GM21529 (cell line): ENCODE data around the gene EMB.
"Not testable (repeated sequence)": the region's sequence is repeated elsewhere in the genome, so short reads cannot be mapped to it uniquely, and the experiment has no call there.

Source experiments
- ATAC-seq: cut with Tn5 transposase; IDR thresholded peaks from one replicate; pipeline ENCODE4 v1.9.1; 2021; ENCODE audit not compliant: unreplicated experiment

The EMB gene, protein sequence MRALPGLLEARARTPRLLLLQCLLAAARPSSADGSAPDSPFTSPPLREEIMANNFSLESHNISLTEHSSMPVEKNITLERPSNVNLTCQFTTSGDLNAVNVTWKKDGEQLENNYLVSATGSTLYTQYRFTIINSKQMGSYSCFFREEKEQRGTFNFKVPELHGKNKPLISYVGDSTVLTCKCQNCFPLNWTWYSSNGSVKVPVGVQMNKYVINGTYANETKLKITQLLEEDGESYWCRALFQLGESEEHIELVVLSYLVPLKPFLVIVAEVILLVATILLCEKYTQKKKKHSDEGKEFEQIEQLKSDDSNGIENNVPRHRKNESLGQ

DNA sequence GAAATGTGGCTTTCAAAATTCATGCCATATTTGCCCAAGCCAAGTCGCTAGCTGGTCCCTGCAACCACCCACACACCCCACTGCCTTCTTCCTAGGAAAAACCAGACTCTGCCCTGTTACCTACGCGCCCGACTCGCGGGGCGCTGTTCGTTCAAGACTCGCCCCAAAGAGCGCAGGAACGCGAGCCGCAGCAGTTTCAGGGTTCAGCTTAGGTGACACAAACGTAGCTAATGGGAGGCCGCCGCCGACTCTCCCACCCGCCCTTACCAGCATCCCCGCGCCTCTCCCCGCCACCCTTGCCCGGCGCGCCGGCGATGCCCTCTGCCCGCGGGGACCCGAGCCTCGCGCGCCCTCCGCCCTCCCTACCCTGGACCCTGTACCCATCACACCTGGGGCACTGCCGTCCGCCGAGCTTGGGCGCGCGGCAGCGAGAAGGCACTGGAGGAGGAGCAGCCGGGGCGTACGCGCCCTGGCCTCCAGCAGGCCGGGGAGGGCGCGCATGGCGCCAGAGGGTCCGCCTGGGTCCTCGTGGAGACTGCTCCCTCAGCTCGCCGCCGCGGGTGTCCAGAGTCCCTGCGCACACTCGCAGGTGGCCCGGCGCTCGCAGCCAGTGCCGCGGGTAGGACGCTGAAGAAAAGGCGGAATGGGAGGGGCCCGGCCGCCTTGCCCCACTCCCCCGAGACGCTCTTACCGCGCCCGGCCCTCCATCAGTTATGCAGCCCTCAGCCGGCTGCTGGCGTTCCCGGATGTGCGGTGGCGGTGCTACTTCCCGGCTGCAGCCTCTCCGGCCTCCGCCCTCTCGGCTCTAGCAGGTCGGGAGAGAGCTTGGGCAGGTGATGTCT lies at the start of gene EMB:
TSS of gene EMB (minus strand) at position 638 of the 842 bp plus-strand sequence. CDS start at position 501, 137 bp downstream.
- peak; percentile 65 for ATAC-seq

DNA sequence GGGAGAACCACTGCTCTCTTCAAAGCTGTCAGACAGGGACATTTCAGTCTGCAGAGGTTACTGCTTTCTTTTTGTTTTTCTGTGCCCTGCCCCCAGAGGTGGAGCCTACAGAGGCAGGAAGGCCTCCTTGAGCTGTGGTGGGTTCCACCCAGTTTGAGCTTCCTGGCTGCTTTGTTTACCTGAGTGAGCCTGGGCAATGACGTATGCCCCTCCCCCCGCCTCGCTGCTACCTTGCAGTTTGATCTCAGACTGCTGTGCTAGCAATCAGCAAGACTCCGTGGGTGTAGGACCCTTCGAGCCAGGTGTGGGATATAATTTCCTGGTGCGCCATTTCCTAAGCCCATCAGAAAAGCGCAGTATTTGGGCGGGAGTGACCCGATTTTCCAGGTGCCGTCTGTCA lies 48.4 kb upstream of the EMB start:
- not testable (repeated sequence) for ATAC-seq

DNA sequence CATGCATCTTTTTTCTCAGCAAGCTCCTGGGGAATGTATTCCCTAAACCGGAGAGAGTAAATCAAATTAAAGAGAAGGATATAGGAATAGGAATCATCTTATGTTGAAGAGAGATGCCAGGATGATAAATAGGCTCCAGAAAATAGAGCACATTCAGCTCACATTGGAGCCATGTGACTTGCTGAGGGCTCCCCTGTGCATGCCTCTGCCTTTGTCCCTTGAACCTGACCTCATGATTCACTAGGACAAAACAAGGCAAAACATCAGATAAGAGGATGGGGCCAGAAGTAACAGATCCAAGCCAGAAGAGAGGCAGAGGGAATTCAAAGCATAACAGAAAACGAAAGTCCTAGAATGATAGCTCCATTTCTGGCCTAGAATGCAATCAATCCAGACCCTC lies 37.7 kb upstream of the EMB start:
- ATAC-seq: not testable (repeated sequence)

- ATAC-seq: peak; percentile 99
These were observed 35.5 kb upstream of the EMB start for GRCh38 chr5:50476549-50476948.

DNA sequence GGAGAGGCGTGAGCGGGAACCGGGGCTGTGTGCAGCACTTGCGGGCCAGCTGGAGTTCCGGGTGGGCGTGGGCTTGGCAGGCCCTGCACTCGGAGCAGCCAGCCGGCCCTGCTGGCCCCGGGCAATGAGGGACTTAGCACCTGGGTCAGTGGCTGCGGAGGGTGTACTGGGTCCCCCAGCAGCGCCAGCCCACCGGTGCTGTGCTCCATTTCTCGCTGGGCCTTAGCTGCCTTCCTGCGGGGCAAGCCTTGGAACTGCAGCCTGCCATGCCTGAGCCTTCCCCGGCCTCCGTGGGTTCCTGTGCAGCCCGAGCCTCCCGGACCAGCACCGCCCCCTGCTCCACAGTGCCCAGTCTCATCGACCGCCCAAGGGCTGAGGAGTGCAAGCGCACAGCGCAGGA lies 23.9 kb upstream of the EMB start:
- ATAC-seq: not testable (repeated sequence)

GRCh38 chr5:50463726-50464125 lies 22.6 kb upstream of the EMB start:
- ATAC-seq: no peak

DNA sequence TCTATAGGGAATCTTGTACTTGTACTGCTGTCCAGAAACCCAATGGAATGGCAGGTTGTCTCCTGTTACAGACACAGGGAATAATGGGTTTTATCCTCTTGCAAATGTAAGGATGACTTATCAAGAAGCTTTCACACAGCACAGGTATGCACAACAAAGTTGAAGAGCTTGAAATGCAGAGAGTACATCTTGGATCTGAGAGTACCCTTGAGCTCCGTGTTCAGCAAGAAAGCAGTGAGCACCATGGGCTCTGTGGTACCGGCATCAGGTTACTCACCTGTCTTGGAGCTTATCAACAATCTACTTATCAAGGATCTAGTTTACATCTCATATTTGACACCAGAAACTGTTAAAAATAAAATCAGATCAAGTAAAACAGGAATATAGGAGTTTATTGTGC lies 22.0 kb upstream of the EMB start:
- no peak for ATAC-seq

GRCh38 chr5:50462579-50462978 lies 21.5 kb upstream of the EMB start:
- ATAC-seq: not testable (repeated sequence)

DNA sequence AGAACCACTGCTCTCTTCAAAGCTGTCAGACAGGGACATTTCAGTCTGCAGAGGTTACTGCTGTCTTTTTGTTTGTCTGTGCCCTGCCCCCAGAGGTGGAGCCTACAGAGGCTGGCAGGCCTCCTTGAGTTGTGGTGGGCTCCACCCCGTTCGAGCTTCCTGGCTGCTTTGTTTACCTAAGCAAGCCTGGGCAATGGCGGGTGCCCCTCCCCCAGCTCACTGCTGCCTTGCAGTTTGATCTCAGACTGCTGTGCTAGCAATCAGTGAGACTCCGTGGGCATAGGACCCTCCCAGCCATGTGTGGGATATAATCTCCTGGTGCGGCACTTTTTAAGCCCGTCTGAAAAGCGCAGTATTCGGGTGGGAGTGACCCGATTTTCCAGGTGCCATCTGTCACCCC lies 17.3 kb upstream of the EMB start:
- ATAC-seq: not testable (repeated sequence)

GRCh38 chr5:50449241-50449640 lies 8.2 kb upstream of the EMB start:
- ATAC-seq: not testable (repeated sequence)

DNA sequence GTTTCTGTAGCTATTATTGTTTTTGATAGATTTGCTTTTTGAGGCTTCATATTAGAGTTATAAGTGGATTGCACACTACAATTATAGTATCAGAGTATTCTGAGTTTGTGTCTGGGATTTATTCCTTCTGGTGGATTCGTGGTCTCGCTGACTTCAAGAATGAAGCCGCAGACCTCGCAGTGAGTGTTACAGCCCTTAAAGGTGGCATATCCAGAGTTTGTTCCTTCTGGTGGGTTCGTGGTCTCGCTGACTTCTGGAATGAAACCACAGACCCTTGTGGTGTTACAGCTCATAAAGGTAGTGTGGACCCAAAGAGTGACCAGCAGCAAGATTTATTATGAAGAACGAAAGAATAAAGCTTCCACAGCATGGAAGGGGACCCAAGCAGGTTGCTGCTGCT lies 6.9 kb upstream of the EMB start:
- no peak for ATAC-seq

DNA sequence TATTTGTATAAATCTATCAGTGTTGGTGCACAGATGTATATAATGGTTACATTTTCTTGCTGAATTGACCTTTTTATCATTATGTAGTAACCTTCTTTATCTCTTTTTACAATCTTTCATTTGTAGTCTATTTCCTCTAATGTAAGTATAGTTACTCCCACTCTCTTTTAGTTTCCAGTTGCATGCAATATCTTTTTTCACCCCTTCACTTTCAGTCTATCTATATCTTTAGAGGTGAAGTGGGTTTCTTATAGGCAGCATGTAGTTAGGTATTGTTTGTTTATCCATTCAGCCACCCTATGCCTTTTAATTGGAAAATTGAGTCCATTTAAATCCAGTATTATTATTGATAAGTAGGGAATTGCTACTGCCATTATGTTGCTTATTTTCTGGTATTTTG lies 6.1 kb upstream of the EMB start:
- no peak for ATAC-seq

- peak; percentile 73 for ATAC-seq
These were observed 4.3 kb upstream of the EMB start for GRCh38 chr5:50445296-50445949.

- ATAC-seq: not testable (repeated sequence)
These were observed 1.8 kb upstream of the EMB start for GRCh38 chr5:50442559-50443539.

DNA sequence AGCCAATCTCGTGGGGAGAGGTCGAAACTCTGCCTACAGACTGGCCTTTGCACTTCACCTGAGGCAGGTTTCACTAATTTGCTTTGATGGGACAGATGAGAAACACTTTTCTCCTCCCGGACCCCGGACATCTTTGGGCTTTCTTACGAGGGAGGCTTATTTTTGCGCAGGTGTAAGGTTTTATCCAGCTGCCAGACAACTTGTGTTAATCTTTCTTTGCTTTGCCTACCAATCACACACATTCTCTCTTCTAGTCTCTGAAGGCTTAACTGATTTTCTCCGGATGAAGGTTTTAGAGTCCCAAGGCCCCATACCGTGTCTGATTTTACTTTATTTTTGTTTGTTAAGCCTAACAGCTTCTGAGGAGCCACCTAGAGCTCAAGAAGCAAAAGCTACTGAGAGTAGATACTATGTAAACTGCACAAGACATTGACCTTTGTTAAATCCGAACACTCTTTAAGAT lies 436 bp upstream of the EMB start:
- ATAC-seq: no peak

GRCh38 chr5:50439221-50439620 lies 1.9 kb downstream of the EMB start:
- no peak for ATAC-seq

GRCh38 chr5:50438060-50438459 lies 3.0 kb downstream of the EMB start:
- not testable (repeated sequence) for ATAC-seq

GRCh38 chr5:50435168-50435567 lies 5.9 kb downstream of the EMB start:
- ATAC-seq: no peak

DNA sequence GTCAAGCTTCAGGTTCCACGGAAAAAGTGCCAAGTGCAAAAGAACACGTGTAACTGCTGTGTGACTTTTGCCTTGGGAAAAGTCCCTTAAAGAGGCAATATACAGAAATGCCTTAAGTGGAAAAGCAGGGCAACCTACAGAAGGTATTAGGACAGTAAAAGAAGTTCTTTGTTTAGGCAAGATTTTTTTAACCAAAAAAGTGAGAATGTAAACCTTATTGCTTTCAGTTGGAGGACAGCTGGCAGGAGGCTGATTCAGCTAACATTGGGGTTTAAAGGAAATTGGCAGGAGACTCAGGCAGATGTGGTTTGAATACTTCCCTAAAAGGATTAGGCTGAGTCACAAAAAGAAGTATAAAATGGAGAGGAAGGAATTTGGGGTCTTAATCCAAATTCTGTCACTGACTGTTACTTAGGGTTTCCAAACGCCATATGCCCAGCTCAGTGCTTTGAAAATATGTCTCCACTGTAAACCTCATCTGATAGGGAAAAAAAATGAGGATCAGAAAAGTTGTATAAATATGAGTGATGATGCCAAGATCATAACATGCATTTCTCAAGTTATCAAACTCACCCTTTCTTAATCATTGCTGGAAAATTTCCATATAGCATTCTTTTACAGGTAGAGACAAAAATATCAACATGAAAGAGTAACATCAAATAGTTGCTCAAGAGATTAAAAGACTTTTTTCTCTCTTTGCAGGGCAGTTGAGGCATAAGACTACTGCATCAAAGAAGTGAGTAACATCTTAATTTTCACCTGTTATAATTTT lies 9.8 kb downstream of the EMB start:
- not testable (repeated sequence) for ATAC-seq
